Retinal pigment epithelial cell (primary cell): ENCODE measurements around the gene FXYD7.

ENCODE experiments used
- DNase-seq: peaks from one replicate; pipeline ENCODE4 v3.0.0-alpha.2; 2010; ENCODE audit warnings: low read depth
- H3K4me3 ChIP-seq: 2 replicates; pipeline ENCODE4 v1.5.1; 2011; ENCODE audit warnings: mild to moderate bottlenecking, low read length, control low read depth, moderate library complexity
- TF ChIP-seq, protein P1 (sequence below): conservative IDR thresholded peaks from 2 replicates; pipeline ENCODE4 v1.5.1; 2011; ENCODE audit warnings: low read depth, low read length, control low read depth, inconsistent platforms

FXYD7 gene

DNA sequence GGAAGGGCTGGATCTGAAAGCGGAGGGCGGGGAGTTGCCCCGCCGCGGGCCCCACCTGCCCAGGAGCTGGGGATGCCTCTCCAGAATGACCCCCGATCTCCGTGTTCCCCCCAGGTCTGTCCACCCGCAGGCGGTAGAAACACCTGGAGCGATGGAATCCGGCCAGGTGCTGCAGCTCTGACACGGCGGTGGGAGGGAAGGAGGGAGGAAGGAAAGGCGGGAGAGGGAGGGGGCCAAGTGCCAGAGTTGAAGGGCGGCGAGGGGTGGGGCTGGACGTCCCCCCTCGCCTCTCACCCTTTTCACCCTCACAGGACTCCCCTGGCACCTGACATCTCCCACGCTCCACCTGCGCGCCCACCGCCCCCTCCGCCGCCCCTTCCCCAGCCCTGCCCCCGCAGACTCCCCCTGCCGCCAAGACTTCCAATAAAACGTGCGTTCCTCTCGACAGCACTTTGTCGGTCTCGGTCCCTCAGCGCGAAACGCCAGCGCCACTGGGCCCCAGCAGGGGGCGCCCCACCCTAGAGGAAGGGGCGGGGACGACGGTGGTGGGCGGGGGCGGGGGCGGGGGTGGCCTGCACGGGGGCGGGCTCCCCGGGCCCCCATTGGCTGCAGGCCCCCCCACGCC, 337 bp upstream of the FXYD7 start:
- DNase-seq, result no peak
- H3K4me3 ChIP-seq, result no peak overlapping the region
- TF ChIP-seq, protein P1, sequence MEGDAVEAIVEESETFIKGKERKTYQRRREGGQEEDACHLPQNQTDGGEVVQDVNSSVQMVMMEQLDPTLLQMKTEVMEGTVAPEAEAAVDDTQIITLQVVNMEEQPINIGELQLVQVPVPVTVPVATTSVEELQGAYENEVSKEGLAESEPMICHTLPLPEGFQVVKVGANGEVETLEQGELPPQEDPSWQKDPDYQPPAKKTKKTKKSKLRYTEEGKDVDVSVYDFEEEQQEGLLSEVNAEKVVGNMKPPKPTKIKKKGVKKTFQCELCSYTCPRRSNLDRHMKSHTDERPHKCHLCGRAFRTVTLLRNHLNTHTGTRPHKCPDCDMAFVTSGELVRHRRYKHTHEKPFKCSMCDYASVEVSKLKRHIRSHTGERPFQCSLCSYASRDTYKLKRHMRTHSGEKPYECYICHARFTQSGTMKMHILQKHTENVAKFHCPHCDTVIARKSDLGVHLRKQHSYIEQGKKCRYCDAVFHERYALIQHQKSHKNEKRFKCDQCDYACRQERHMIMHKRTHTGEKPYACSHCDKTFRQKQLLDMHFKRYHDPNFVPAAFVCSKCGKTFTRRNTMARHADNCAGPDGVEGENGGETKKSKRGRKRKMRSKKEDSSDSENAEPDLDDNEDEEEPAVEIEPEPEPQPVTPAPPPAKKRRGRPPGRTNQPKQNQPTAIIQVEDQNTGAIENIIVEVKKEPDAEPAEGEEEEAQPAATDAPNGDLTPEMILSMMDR, result peak; percentile 51

DNA sequence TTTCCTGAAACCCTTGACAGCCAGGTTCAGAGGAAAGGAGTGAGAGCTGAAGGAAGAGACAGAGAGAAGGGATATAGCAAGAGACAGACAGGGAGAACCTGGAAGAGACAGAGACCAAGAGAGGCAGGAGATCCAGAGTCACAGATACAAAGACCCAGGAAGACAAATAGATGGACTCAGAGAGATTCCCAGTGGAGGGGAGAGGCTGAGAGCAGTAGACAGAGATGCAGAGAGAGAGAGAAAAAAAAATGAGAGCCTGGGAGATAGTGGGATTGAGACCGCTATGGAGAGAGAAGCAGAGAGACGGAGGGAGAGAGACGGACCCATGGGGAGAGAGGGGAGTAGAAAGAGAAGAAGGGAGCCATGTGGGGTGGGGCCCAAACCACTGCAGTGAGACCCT, 763 bp downstream of the FXYD7 start:
- no peak overlapping the region for H3K4me3 ChIP-seq
- TF ChIP-seq, protein P1, result no peak
- DNase-seq, result no peak

DNA sequence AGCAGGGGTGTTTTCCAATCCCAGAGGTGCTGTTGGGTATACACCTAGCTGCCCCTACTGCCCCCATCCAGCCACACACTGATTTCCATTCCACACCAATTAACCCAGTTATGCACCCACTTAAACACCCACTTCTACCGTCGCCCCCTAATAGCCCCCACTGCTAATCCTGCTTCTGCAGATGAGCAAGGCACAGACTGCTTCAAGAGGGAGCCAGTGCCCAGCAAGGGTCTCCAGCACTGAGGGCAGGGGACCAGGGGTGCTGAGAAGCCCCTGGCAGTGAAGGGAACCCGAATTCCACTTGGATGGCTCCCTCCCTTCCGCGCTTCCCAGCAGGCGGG, 1.2 kb downstream of the FXYD7 start:
- TF ChIP-seq, protein P1, result no peak

DNA sequence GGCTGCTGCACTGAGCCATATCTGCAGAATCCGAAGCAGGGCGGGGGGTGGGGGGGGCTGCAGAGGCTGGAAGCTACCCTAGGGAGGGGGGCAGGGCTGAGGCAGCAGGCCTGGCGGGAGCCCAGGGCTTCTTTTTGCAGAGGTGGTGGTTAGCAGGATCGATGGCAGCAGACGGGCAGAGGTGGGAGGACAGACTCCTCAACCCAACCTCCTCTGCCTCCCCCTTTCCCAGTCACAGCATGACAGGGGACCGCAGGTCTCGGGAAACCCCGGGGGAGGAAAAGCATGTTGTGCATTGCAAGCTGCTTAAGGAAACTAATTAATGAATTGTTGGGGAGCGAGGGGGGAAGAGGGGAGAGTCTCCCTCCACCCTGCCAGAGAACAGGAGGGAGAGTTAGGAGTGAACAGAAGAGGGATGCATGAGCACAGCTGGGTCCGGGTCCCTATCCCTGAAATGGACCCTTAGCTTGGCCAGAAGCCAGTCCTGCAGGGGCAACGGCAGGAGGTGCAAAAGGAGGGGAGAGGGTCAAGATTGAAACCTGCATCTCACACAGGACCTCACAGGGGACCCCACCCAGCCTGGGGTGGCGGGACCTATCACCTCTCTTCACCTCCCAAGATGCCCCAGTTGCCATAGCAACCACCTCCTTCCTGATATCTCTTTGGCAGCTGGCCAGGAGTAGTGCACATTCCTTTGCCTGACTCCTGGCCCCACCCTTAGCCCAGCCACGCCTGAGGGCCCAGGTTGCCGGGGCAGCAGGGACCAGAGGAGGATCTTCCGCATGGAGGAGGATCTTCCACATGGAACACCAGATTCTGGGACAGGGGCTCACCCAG, 1.8 kb downstream of the FXYD7 start:
- TF ChIP-seq, protein P1, result no peak
- no peak for DNase-seq
- H3K4me3 ChIP-seq, result no peak overlapping the region

More for the DNA sequence above, 1.2 kb downstream of the FXYD7 start:
- DNase-seq, result no peak
- no peak overlapping the region for H3K4me3 ChIP-seq

DNA sequence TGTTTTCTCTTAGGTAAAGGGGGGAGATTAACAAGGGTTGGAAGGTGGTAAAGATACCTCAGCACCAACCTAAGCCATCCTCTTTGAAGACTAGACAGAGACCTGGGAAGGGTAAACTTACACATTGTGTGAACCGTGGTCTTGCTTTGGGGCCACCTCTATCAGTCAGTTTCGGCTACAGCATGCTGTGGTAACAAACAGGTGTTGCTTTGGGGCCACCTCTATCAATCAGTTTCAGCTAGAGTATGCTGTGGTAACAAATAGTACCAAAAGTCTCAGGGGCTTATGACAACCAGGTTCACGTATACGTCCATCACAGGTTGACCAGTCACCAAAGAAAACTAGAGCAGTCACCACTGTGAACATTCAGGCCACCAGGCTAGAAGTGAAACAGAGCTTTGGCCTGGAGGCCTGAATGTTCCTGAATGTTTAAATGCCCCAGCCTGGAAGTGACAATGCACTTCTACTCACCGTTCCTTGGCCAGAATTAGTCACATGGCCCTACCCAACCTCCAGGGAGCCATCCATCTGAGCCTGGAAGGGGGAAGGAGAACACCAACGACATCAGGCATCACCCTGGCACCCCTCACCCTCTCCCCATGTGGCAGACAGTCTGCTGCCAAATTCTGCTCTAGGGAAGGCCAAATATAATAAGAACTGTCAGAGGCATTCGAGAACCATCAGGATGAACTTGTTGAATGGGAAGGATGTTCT, 3.8 kb downstream of the FXYD7 start:
- DNase-seq, result no peak
- no peak overlapping the region for H3K4me3 ChIP-seq
- TF ChIP-seq, protein P1, result no peak

DNA sequence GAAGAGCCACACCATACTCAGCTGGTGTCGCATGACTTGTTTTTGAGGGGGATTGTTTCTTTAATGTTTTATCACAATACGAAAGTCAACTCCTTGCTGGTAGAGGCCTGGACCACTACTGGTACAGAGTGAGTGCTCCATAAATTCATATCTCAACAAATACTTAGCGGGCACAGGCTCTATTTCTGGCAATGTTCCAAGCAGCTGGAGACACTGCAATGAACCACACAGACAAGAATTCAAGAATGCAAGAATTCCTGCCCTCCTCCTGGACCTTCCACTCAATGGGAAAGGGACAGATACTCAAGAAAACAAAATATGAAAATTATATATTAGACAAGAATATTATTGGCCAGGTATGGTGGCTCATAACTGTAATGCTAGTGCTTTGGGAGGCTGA, 6.4 kb downstream of the FXYD7 start:
- no peak overlapping the region for H3K4me3 ChIP-seq
- no peak for DNase-seq
- TF ChIP-seq, protein P1, result no peak

DNA sequence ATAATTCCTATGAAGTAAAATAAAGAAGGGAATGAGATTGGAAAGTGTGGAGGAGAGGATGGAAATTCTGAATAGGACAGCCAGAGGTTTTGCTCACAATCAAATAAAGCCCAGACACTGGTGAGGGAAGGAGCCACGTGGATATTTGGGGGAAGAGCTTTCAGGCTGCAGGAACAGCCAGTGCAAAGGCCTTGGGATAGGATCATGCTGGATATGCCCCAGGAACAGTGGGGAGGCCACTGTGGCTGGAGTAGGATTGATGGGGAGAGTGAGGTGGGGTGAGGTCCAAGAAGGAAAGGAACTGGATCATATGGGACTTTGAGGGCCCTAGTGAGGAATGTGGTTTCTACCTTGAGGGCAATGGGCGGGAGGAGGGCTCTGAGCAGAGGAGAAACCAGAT, 7.4 kb downstream of the FXYD7 start:
- H3K4me3 ChIP-seq, result no peak overlapping the region
- DNase-seq, result no peak
- TF ChIP-seq, protein P1, result no peak
